Hematopoietic multipotent progenitor cell (in vitro differentiated cells): ENCODE data around the gene IGSF3. TPM values are rescaled to one million over a fixed set of nuclear protein-coding genes. Genes with fewer than 3 reads are reported as not detected.

Source experiments
- DNase-seq, 3 donors: peaks; one replicate each; pipeline ENCODE4 v3.0.0-alpha.2; 2011 to 2015; ENCODE audit warnings: low read depth in 2 of 3, low spot score in 2 of 3
- small RNA-seq: library from RNA; depleted of rRNA; stranded (forward); fragments of <200 nt; gene quantifications from one replicate; pipeline ENCODE3, GENCODE V24; 2012
- total RNA-seq: library from RNA; depleted of rRNA; stranded (reverse); fragments of >200 nt; gene quantifications from one replicate; pipeline ENCODE4 v1.2.3, GENCODE V29; 2012

The IGSF3 gene
- total RNA-seq, 1 donor: 0.27 TPM

DNA sequence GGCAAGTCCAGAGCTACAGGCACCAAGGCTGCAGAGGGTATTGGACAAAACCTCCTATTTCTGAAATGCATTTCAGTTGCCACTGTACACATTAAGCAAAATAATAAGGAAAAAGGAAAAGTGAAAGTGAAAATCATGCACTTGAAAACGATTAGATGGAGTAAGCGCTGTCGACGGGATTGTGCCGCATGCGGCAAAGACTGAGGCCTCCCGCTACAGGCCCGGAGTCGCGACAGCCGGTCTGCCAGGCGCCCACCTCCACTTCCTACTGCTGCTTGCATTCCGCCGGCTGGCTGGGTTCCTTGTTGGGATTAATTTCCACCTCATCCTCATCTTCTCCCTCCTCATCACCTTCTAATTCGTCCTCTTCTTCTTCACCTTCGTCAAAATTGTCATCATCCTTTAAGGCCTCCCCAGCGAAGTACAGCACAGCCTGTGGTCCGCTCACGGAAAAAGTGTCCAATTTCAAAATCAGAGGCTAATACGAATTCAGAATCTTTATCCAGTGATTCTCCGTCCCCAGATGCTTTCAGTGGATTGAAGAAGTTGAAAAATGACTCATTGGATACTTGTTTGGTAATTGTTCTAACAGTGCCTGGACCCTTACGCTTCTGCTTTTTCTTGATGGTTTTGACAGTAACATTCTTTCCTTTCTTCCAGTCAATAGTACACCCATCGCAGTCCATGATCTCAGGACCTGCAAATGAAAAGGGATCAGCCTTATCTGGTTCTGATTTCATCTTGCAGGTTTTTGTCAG lies 134.7 kb downstream of the IGSF3 start:
- no peak for DNase-seq

DNA sequence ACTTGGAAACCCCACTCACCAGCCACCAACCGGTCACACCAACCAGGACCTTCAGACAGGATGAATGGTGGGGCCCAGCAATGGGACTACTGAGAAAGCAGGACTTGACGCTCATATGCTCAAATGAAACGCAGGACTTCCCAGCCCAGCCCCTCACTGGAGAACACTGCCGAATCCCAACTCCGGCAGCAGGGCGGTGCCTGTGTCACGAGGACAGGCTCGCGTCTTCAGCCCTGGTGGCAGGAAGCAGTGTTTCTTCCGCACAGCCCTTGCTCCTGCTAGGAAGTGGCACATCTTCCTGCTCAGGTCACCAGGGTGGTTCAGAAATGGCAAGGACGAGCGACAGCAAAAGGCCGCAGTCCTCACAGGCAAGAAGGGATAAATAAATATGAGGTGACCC lies 135.6 kb downstream of the IGSF3 start:
- no peak for DNase-seq

DNA sequence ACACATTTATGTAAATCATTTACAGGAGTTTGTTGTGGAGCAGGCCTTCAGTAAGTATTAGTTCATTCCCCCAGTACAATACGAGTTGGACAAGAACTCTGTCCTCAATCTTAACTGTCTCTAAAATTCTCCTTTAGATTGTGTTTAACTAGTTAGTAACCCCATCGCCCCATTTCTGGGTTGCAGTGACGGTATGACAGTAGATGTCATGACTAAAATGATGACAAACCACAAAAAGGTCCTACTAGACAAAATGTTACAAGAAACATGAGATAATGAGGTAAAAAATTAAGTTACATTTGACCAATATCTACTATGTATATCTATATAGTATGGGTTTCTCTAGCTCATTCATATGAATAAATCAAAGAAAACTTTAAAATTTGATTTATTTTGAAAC lies 137.9 kb downstream of the IGSF3 start:
- no peak for DNase-seq

DNA sequence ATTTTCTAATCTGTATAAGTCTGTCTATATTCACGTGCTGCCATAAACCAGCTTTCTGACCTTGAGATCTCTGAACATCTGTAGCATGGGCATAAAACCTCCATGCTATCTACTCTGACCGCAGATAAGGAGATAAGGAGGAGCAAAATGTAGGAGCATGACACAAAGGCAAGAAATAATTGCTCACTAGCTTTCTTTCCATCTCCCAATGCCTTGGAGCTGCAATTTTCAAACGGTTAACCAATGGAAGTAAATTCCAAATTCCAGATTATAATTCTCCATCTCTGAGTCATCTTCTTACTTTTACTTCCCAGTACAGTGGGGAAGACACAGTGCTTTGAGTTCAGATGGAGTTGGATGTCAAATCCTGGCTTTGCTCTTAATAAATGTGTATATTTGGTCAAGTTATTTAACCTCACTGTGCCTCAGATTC lies 138.3 kb downstream of the IGSF3 start:
- no peak for DNase-seq

DNA sequence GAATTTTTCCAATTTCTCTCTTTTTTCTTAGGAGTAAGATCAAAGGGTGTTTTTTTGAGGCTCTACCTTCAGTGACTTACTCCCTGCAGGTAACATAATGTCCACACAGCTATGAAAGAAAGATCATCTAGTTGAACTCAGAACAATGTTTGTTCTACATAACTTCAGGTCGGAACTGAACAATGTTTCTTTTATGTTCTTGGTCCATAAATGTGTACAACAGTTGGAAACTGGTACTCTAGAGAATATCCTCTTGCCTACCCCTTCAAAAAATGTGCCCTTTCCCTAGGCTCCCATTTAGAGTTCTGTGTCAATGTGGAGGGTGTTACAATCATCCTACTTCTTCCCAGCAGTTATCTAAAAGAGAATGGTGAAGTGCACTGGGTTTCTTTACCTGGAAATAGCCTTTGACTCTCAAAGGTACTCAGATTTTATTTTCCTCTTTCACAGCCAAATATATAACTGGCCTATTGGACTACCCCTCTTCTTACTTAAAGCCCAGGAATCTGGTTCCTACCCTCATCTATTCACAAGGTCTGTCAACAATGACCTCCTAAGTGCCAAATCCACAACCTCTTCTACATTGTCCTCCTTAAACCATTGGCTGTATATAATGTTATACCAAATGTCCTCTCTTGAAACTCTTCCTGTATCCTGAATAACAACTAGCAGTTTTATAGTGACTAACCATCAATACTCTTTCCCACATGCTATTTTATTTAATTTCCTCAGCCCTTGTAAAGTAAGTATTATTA lies 139.0 kb downstream of the IGSF3 start:
- no peak for DNase-seq

DNA sequence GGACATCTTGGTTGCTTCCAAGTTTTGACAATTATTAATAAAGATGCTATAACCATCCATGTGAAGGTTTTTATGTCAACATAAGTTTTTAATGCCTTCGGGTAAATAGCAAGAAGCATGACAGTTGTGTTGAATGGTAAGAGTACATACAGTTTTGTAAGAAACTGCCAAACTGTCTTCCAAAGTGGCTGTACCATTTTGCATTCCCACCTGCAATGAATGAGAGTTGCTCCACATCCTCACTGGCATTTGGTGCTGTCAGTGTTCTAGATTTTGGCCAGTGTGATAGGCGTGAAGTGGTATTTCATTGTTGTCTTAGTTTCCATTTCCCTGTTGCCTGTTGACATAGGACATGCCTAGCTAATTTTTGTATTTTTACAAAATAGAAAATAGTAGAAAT lies 142.1 kb downstream of the IGSF3 start:
- DNase-seq: no peak

Small RNA genes lying within 50 kb of the gene (small RNA-seq; reads per million reads assigned to genes)
- not detected for gene MIR320B1
- not detected for gene MIR548AC

Other genes with a start within 250 kb of the IGSF3 start
- gene CD58, start 96.7 kb downstream of the IGSF3 start, total RNA-seq: 26.9 TPM
- under 0.01 TPM for gene CD2, start 86.7 kb upstream of the IGSF3 start, total RNA-seq
- gene PTGFRN, start 242.2 kb upstream of the IGSF3 start, total RNA-seq: 0.27 TPM